Stimulated activated CD4-positive, alpha-beta T cell treated with anti-CD3 and anti-CD28 coated beads, Interleukin-15, amount 100 ng/mL, for 1 hour (primary cell): Measurements from ENCODE around the gene RAD51B.

Source experiments
- DNase-seq, 2 donors: peaks; one replicate each; pipeline ENCODE4 v3.0.0-alpha.2; 2020; ENCODE audit warnings: low read depth in 1 of 2, low spot score in 1 of 2

RAD51B gene

DNA sequence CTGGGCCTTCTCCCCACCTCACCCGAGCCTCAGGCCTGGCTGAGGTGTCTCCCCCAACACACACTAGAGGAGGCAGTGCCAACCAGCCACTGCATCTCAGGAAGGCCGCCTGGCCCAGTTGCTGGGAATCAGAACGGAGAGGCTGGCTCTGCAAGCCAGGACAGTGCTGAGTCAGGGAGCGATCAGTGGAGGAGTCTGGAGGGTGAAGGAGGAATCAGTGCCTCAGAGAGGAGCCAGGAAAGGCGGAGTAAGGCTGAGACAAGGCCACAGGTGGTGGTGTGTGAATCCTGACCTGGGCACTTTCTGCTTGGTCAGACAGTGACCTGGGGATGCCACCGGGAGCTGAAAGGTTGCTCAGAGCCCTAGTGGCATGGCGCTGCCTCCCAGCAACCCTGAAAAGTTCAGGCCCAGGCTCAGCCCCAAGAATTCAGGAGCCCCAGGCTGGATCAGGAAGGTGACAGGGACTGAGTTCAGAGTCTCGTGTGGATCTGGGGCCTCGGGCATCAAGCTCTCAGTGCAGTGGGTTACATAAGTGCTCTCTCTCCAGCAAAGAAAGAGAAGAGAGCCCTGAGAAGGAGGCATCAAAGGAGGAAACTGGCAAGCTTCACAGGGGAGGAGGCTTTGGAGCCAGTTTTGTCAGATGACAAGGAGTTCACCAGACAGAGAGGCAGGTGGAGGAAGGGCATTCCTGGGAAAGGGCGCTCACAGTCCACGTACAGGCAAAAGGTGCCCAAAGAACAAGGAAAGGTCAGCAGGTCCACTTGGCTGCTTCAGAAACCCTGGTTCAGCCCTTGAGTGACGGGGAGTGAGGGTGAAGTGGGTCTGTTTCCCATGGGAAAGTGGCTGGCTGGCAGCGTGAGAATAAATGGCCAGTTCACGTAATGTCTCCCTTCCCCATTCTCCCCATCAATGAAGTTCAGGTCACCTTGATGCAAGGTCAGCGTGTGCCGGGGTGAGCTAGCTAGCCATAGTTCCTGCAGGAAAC is 885.4 kb downstream of the RAD51B start:
- no peak for DNase-seq

DNA sequence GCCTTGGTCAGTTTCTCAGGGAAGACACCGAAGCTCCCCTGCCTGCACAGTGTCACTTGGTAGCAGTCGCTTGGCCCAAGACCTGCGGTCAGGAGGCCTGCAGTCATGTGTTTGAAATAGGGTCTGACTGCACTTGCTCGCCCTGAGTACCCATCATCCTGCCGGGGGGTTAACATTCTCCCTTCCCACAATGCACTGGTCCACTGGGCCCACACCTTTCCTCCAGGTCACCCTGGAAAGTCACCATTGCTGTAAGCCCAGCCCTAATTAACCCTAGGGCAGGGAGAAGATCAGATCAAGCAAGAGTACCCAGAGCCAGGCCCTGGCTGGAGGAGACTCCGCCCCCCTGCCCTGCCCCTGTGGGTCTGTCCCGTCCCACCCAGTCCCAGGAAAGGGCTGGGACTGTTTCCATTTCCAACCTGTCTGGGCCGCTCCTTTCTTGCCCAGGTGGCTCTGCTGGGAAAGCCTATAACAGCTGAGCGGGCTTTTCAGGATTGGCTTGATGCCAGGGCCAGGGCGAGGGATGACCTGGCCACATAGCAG is 886.2 kb downstream of the RAD51B start:
- DNase-seq, result no peak

DNA sequence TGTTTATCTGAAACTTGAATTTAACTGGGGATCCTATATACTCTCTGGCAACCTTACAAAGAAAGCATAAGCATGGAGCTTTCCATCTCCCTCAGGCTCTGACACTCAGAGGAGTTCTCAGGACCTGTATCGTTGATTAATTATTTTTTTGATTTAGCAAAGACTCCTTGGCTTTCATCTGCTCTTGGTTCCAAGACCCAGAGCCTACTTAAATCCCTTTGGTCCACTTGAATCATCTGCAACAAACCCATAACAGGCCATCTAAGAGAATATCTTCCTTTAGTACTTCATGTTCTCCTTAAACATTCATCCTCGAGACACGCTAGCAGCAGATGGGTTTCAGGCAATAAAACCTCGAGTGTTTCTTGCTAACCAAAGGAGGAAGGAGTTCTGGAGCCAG is 887.9 kb downstream of the RAD51B start:
- DNase-seq, result no peak

DNA sequence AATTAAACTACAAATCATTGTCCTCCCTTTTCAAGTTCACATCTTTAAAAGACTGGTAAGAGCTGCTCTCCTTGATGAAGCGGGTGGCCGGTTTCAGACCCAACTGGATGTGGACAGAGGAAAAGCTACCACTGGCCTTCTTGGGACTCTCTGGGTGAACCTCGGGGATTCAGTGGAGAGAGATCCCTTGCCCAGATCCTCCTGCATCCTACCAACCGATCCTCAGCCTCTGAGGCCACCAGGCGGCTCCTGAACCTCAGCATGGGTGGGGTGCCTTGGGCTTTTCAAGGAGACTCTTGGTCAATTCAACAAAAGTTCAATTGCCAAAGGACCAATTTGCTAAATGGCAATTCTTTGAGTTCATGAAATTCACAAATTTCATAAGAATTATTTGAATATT is 888.8 kb downstream of the RAD51B start:
- no peak for DNase-seq

DNA sequence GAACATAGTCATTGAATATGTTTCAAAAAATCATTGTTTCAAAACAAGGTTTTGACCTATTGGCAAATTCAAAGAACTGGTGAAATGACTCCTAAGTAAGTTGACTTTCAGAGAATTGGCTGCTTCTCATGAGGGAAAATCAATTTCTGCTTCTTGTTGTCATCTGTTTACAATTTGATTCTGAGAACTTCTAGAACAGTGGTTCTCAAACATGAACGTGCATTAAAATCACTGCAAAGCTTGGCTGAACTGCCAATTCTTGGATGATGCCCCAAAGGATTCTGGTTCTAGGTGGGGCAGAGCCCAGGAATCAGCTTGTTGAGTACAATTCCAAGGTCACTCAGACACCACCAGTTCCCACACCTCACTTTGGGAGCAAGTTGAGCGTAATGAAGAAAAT is 889.4 kb downstream of the RAD51B start:
- no peak for DNase-seq

DNA sequence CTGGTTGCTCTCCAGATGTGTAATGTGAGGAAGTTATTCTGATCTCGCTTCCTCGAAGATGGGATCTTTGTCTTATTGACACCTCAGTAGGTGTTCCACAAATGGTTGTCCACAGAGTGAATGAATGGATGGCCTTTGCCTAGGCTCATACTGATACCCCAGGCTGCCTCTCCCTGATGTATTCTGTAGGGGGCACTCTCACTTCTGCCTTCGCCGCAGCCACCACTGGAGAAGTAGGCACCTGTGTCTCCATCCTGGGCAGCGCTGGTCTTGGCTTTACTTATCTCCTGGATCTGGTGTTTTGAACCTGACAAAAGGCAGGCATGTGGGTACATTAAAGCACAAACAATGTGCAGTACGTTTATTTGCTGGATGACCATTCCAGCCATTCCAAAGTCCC is 891.2 kb downstream of the RAD51B start:
- DNase-seq, result no peak

DNA sequence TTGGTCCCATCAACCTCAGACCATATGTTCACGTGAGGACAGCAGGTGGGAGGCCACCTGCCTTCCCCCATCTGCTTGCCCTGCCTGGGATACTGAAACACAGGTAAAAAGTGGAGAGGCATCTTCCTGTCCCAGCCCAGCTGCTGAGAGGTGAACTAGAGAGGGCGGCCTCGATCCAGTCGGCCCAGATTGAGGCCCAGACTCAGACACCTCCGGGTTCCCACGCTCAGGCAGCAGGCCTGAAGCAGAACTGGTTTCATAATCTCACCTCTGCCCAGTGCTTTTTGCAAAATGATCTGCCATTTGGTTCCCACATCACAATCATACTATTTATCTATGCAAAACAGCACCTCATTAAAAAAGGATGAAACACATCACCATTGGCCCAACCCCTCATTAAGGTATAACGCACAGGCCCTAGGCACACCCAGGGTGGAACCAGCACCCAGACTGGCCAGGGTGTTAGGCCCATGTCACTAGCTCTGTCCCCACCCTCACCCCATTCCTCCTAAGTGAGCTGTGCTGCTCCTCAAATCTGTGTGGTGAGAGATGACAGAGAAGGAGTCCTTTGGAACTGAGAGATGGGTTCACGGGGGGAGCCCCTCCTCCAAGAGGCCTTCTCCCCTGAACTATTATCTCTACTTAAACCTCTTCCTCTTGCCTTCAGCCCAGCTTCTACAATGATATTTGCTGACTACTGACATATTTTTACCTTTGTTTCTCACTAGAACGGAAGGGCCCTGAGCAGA is 892.2 kb downstream of the RAD51B start:
- no peak for DNase-seq

DNA sequence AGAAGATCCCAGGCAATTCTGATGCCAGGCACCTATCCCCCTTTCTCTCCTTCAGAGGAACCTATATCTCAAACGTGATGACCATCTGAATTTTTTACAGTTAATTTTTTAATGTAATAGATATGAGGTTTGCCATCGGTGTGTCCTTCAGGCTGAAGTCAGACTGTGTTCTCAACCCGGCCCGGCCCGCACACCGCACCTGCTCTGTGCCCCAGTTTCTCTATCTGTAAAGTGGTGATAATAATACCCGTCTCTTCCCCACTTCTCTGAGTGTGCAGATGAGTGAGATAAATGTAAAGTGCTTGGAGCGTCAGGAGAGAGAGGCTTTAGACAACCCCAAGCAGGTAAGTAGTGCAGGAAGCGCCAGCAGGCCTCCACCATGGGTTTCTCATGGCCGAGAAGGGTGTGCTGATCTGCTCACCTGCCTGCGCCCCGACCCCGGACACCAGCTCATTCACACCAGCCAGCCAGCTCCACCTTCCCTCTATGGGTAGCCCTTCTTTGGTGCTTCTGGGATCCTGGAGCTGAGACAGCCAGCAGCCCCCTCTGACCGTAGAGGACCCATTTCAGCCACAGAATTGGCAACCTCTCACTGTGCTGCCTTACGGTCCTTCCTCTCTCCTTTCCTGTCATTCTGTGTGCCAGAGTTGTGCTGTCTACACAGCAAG is 893.3 kb downstream of the RAD51B start:
- DNase-seq, result no peak

DNA sequence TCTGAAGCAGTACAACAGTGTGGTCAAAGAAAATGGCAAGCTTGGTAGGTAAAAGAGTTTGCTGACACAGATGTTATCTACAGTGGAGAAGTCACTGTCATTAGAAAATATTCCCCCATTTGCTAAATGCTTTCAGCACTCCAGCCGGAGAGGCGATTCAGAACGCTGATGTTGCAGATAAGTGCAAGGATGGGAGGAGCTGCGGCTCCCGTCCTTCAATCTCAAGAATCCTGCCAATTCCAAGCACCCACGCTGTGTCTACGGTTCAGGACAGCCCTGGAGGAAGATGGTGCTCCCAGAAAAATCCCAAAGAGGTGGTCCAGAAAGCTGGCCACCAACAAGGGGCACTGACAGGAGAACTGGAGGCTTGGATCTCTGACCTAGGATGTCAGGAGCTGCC is 894.2 kb downstream of the RAD51B start:
- no peak for DNase-seq

DNA sequence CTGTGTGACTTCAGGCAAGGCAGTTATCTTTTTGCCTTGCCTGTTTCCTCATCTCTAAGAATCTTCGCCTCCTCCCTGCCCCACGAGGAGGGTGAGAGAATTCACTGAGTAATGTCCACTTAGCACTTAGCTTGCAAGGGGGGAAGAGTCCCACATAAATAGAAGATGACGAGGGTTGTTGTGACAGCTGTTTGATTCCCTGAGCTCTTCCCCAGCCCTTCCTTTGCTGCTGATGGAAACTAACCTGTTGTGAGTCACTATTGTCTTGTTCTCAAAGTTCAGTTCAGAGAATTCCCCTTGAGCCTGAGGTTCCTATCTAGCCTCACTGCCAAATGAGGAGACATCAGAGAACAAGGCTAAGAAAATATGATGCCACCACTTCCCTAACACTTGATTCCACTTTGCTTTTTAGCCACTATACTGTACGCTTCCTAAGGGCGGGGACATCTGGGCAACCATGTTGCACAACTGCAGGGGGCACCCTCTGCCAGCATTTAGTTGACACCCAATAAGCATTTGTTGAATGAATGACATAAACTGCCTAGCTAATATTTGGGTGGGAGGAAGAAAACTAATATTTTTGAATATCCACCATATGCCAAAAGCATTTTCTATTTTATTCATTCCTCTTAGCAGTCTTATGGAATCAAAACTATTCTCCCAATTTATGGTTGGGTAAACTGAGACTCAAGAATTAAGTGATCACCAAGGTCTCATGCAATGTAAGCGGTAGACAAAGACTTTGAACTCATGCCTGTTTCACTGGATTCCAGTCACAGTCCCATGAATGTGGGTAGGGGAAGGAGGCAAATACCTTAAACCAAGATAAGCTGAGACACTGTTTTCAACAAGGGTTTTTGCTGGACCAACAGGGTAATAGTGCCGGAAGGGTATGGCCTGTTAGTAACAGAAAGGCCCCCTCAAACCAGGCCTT is 895.7 kb downstream of the RAD51B start:
- no peak for DNase-seq

DNA sequence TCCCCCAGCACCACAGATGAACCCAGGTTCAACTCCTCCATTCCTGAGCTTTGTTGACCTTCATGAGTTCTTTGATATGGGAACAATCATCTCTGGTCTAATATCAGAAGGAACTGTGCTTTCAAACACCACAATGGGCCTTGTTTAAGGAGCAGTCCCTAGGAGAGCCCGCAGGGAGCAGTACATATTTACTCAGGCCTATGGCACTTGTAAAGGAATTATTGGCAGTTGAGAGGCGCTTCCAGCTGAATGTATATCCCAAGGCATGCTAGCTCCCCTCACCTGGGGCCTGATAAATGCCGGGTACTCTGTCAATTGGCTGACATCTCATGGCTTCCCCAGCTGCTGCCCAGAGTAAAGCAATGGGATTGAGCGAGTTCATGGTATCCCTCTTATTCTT is 897.1 kb downstream of the RAD51B start:
- no peak for DNase-seq

DNA sequence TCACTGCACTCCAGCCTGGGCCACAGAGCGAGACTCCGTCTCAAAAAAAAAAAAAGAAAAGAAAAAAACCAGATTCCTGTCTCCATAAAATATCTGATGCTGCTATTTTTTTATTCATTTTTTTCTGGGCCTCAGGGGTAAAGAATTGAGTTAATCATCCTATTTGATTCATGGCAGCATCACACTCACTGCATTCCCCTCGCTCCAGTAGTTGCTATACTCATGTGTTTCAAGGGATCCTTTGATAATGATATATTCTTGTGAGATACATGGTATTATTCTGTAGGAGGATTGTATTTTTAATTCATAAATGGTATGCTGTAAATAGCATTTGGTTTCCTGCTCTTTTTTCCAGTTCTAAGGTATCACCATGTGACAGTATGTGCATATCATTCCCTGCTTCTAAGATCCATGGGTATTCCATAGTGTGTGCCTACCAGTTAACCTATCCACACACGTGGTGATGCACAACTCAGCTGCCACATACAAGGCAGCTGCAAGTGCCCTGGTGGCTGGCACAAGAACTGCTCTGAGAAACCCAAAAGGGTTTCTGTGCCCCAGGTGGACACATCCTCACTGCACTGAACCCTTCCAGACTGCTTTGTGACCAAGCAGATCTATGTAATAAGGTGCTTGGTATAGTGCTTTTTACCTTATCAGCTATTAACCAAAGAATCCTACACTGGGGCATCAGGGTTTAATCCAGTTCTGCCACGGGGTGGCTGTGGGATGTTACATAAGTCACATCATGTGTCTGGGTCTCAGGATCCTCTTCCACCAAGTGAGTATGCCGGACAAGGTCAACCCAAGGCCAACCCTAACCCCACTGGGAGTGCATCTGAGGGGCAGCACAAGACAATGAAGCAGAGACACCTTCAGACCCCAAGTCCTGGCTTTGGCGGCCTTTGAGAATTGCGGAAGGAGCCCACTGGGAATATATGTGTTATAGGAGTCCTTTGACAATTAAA is 898.7 kb downstream of the RAD51B start:
- DNase-seq, result no peak

DNA sequence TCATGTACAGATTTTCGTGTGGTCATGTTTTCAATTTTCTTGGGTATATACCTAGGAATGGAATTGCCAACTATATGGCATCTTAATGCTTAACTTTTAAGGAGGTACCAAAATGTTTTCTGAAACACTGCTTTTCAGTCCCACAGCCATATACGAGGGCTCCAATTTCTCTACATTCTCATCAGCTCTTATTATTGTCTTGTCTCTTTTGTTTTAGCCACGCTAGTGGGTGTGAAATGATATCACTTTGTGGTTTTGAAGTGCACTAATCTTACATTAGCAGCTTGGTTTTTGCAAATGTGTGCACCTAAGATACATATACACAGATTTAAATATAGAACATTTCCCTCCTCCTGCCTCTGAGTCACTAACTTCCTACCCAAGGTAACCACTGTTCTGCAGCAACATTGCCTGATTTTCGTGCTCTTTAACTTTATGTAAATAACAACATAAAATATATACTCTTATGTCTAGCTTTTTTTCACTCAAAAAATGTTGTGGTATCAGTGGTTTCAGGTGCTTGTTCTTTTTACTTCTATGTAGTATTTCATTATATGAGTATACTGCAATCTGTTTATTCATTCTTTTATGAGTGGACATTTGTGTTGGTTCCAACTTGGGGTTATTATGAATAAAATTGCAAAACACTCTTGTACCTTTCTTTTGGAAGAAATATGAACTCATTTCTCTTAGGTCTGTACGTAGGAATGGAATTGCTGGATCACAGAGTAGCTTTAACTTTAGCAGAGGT is 900.2 kb downstream of the RAD51B start:
- DNase-seq, result no peak

DNA sequence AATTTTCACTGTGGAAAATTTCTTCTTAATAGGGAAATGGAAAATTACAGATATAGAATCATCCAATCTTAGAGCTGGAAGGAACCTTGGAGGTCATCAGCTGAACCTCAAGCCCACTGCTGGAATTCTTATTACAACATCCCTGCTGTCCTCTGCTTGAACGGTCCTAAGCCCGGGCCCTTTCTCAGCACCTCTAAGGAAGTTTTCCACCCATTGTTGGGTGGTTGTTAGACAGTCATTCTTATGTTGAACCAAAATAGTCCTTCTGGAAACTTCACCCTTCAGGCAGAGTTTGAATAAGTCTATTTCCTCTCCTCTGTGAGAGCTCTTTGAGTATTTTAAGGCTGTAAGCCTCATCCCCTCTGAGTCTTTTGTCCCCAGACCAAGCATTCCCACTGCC is 902.6 kb downstream of the RAD51B start:
- no peak for DNase-seq

DNA sequence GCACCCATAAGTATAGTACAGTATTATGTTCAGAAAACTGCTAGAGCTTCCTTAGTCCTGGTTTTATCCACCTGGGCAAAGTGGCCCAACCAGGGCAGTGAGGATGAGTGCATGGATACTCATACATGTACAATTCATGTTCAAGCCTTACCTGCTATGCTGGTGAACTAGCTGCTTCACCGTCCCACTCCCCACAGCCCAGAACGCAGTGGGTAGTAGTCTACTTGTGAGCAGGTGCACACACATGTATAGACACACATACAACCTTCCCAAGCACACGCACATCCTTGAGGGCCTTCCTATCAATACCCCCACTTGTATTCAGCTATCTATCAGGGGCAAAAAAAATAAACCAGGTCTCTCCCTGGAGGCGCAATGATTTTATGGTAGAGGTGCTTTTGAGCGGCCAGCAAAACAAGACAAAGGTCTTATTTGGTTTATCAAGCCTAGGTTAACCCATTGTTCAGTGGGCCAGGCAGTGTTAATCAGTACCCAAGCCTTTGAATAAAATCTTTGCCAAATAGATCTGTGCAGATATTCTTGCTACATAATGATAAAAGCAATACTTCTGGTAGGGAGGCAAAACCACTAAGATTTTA is 903.5 kb downstream of the RAD51B start:
- DNase-seq, result no peak

DNA sequence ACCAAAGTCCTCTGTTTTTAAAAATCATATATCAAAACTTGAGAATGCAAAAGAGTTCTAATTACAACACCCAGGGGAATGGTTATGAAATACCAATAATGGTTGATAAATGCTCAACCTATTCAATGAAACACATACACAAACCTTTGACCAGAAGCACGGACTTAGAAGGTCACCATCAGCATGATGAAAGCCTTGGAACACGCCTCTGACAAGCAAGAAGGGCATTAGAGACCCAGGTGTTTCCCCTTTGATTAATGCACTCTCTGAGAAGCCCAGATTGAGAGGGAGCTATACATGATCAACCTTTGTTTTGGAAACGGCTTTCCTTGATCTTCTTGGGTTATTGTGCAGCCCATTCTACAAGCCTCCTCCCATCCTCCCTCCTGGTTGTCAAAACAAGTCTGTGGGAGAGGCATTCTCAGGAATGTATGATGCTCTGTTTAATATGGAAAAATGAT is 904.3 kb downstream of the RAD51B start:
- no peak for DNase-seq

DNA sequence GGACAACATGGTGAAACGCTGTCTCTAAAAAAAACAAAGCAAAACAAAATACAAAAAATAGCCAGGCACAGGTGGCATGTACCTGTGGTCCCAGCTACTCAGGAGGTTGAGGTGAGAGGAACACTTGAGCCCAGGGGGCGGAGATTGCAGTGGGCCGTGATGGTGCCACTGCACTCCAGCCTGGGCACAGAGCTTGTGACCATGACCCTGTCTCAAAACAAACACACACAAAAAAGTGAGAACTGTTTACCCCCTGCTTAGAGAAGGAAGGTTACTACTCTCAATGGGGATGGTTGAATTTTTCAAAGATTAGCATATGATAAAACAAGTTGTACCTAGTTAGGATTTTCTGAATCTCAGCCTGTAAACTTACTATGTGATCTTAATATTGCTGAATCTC is 905.3 kb downstream of the RAD51B start:
- DNase-seq, result no peak

DNA sequence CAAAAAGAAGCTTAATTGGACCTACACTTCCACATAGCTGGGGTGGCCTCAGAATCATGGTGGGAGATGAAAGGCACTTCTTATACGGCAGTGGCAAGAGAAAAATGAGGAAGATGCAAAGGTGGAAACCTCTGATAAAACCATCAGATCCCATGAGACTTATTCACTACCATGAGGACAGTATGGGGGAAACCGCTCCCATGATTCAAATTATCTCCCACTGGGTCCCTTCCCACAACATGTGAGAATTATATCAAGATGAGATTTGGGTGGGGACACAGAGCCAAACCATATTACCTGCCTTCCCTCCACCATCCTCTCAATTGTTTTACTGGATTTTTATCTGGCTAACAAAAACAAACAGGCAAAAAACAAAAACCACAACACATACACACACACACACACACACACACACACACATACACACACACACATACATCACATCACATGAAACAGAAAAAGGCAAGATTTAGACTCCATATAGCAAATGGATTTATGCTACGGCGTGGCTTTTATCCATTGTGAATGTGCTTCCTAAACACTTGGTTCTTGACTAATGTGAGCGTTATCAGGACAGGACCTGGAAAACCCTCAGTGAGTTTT is 906.6 kb downstream of the RAD51B start:
- no peak for DNase-seq
